WTC11 (cell line): Measurements from ENCODE around the gene ZMYND15. TPM values are rescaled to one million over a fixed set of nuclear protein-coding genes. Genes with fewer than 3 reads are reported as not detected.

Experiments
- ATAC-seq: fragments of 200-7000 bp; cut with Tn5 transposase; 2 replicates; pipeline ENCODE4 v1.10.0; 2021; ENCODE audit warnings: mild to moderate bottlenecking, moderate library complexity
- CTCF ChIA-PET: fragments of 300-600 bp; sonication (Branson Sonifier 250); formaldehyde crosslinking; loops from one replicate; lab custom pipeline; 2021; ENCODE audit warnings: antibody characterized with exemption; lab: Charles Lee
- POLR2A ChIA-PET: fragments of 350-600 bp; sonication (Branson Sonifier 250); formaldehyde crosslinking; loops from one replicate; lab custom pipeline; 2021; ENCODE audit warnings: antibody characterized with exemption; lab: Charles Lee
- DNase-seq: peaks from one replicate; pipeline ENCODE4 v3.0.0; 2021; ENCODE audit warnings: low spot score
- H3K27ac Mint-ChIP-seq: 2 replicates; pipeline ENCODE4 v1.8.0; 2021; ENCODE audit warnings: mixed read lengths
- H3K27me3 Mint-ChIP-seq: 2 replicates; pipeline ENCODE4 v1.8.0; 2021; ENCODE audit warnings: low read depth, mild to moderate bottlenecking, moderate library complexity, mixed read lengths
- H3K36me3 Mint-ChIP-seq: 2 replicates; pipeline ENCODE4 v1.8.0; 2021; ENCODE audit warnings: mixed read lengths
- H3K4me1 Mint-ChIP-seq: 2 replicates; pipeline ENCODE4 v1.8.0; 2022; ENCODE audit warnings: mixed read lengths
- H3K4me3 Mint-ChIP-seq: 2 replicates; pipeline ENCODE4 v1.8.0; 2021; ENCODE audit warnings: mild to moderate bottlenecking, moderate library complexity, mixed read lengths
- H3K9me3 Mint-ChIP-seq: 2 replicates; pipeline ENCODE4 v1.8.0; 2021; ENCODE audit warnings: mixed read lengths
- AFF4 ChIP-seq: sonication (generic); formaldehyde crosslinking; IDR thresholded peaks from 2 replicates; pipeline ENCODE4 v1.8.1; 2023; ENCODE audit warnings: mild to moderate bottlenecking, missing genetic modification reagents, borderline replicate concordance
- FOXJ3 ChIP-seq: sonication (generic); formaldehyde crosslinking; IDR thresholded peaks from 2 replicates; pipeline ENCODE4 v1.9.0; 2021; ENCODE audit warnings: missing genetic modification reagents, mild to moderate bottlenecking, borderline replicate concordance
- GRHL2 ChIP-seq: fragments of 250-450 bp; sonication (Bioruptor Pico); IDR thresholded peaks from 2 replicates; pipeline ENCODE4 v1.8.0; 2022; ENCODE audit warnings: mild to moderate bottlenecking, moderate library complexity; ENCODE audit not compliant: insufficient replicate concordance, severe bottlenecking
- JUN ChIP-seq: sonication (generic); formaldehyde crosslinking; IDR thresholded peaks from 2 replicates; pipeline ENCODE4 v1.8.0; 2023; ENCODE audit warnings: mild to moderate bottlenecking, missing genetic modification reagents
- MYBL2 ChIP-seq: sonication (generic); formaldehyde crosslinking; IDR thresholded peaks from 2 replicates; pipeline ENCODE4 v1.8.1; 2023; ENCODE audit warnings: mild to moderate bottlenecking, moderate library complexity, missing genetic modification reagents
- PRRX2 ChIP-seq: fragments of 250-450 bp; sonication (Bioruptor Pico); IDR thresholded peaks from 2 replicates; pipeline ENCODE4 v1.8.0; 2021; ENCODE audit warnings: mild to moderate bottlenecking
- RELA ChIP-seq: sonication (generic); formaldehyde crosslinking; IDR thresholded peaks from 2 replicates; pipeline ENCODE4 v1.8.1; 2022; ENCODE audit warnings: missing genetic modification reagents, mild to moderate bottlenecking, borderline replicate concordance
- RORB ChIP-seq: fragments of 250-450 bp; sonication (Bioruptor Pico); IDR thresholded peaks from 2 replicates; pipeline ENCODE4 v1.9.0; 2021; ENCODE audit warnings: mild to moderate bottlenecking
- SMAD3 ChIP-seq: sonication (generic); formaldehyde crosslinking; IDR thresholded peaks from 2 replicates; pipeline ENCODE4 v1.8.0; 2022; ENCODE audit warnings: missing genetic modification reagents, mild to moderate bottlenecking, borderline replicate concordance
- TEAD1 ChIP-seq: sonication (generic); formaldehyde crosslinking; IDR thresholded peaks from 2 replicates; pipeline ENCODE4 v1.8.0; 2022; ENCODE audit warnings: mild to moderate bottlenecking, missing genetic modification reagents
- USF1 ChIP-seq: sonication (generic); formaldehyde crosslinking; IDR thresholded peaks from 2 replicates; pipeline ENCODE4 v1.8.0; 2022; ENCODE audit warnings: mild to moderate bottlenecking, missing genetic modification reagents
- ZBTB21 ChIP-seq: sonication (generic); formaldehyde crosslinking; IDR thresholded peaks from 2 replicates; pipeline ENCODE4 v1.8.1; 2023; ENCODE audit warnings: mild to moderate bottlenecking, missing genetic modification reagents, borderline replicate concordance
- ZMAT4 ChIP-seq: fragments of 250-450 bp; sonication (Bioruptor Pico); IDR thresholded peaks from 2 replicates; pipeline ENCODE4 v1.9.0; 2021; ENCODE audit warnings: mild to moderate bottlenecking
- ZNF263 ChIP-seq: sonication (generic); formaldehyde crosslinking; IDR thresholded peaks from 2 replicates; pipeline ENCODE4 v1.8.1; 2022; ENCODE audit warnings: low read depth, mild to moderate bottlenecking, moderate library complexity, missing genetic modification reagents
- ZNF281 ChIP-seq: sonication (generic); formaldehyde crosslinking; IDR thresholded peaks from 2 replicates; pipeline ENCODE4 v1.8.0; 2023; ENCODE audit warnings: mild to moderate bottlenecking, missing genetic modification reagents
- ZNF317 ChIP-seq: sonication (generic); formaldehyde crosslinking; IDR thresholded peaks from 2 replicates; pipeline ENCODE4 v1.8.1; 2023; ENCODE audit warnings: low read depth, mild to moderate bottlenecking, moderate library complexity, missing genetic modification reagents, borderline replicate concordance
- total RNA-seq: library from RNA; stranded (reverse); gene quantifications from 3 replicates; pipeline ENCODE4 v1.2.3, GENCODE V29; 2021
- TF ChIP-seq, protein P1 (sequence below): fragments of 250-450 bp; sonication (Bioruptor Pico); IDR thresholded peaks from 2 replicates; pipeline ENCODE4 v1.9.0; 2021; ENCODE audit warnings: mild to moderate bottlenecking
- TF ChIP-seq, protein P2 (sequence below): fragments of 250-450 bp; sonication (Bioruptor Pico); IDR thresholded peaks from 2 replicates; pipeline ENCODE4 v1.9.0; 2021; ENCODE audit warnings: moderate library complexity, mild to moderate bottlenecking, inconsistent platforms, borderline replicate concordance

The ZMYND15 gene
- total RNA-seq, 1 experiment from 2014 or later = 0.63 TPM

- TF ChIP-seq FOXJ3 (CRISPR knock-in tag) = no peak
- TF ChIP-seq JUN (CRISPR knock-in tag) = no peak
- no peak for TF ChIP-seq MYBL2 (CRISPR knock-in tag)
- no peak for TF ChIP-seq PRRX2 (CRISPR knock-in tag)
- TF ChIP-seq, all 79 proteins: peak for 0
Observed at GRCh38 chr17:4733073-4733531, 6.5 kb upstream of the ZMYND15 start (continued).

DNA sequence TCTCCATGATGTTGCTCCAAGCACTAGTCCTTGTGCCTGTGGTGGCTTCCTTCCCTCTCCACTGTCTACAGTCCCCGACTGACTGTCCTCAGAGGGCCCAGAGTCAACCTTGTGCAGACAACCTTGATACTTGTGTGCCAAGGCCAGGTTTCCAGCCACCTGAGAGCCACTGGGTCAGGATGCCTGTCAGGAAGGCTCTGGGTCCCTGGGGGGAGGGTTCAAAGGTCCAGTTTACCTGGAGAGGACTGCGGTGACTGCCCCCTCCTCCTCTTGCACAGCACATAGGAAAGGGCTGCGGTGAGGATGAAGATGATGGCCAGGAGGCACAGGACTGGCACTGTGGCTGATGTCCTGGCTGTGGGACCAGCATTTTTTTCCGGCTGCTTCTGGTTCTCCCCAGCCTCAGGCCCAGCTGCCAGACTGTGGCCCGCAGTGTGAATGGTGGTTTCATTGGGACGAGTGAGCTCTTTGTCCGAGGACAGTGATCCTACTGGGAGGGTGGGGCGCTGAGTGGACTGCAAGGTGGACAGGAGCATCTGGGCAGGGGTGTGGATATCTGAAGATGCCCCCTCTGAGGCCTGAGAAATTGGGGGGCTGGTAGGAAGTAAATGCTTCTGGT is 4.7 kb upstream of the ZMYND15 start:
- TF ChIP-seq GRHL2 (no peak), RORB (CRISPR knock-in tag) (no peak), USF1 (CRISPR knock-in tag) (no peak), ZNF263 (CRISPR knock-in tag) (no peak), SMAD3 (no peak)
- TF ChIP-seq, protein P1, sequence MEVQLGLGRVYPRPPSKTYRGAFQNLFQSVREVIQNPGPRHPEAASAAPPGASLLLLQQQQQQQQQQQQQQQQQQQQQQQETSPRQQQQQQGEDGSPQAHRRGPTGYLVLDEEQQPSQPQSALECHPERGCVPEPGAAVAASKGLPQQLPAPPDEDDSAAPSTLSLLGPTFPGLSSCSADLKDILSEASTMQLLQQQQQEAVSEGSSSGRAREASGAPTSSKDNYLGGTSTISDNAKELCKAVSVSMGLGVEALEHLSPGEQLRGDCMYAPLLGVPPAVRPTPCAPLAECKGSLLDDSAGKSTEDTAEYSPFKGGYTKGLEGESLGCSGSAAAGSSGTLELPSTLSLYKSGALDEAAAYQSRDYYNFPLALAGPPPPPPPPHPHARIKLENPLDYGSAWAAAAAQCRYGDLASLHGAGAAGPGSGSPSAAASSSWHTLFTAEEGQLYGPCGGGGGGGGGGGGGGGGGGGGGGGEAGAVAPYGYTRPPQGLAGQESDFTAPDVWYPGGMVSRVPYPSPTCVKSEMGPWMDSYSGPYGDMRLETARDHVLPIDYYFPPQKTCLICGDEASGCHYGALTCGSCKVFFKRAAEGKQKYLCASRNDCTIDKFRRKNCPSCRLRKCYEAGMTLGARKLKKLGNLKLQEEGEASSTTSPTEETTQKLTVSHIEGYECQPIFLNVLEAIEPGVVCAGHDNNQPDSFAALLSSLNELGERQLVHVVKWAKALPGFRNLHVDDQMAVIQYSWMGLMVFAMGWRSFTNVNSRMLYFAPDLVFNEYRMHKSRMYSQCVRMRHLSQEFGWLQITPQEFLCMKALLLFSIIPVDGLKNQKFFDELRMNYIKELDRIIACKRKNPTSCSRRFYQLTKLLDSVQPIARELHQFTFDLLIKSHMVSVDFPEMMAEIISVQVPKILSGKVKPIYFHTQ = no peak
- TF ChIP-seq, protein P2, sequence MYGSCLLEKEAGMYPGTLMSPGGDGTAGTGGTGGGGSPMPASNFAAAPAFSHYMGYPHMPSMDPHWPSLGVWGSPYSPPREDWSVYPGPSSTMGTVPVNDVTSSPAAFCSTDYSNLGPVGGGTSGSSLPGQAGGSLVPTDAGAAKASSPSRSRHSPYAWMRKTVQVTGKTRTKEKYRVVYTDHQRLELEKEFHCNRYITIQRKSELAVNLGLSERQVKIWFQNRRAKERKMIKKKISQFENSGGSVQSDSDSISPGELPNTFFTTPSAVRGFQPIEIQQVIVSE (CRISPR knock-in tag) = no peak
- TF ChIP-seq, all 79 proteins: peak for 0
- no peak overlapping the region for H3K27ac Mint-ChIP-seq
- no peaks in the 10 kb centered on the region for H3K36me3 Mint-ChIP-seq
- CTCF ChIA-PET = interaction anchor here (3.3 kb wide), 1 partner anchor 55 kb away, joined by 9 read pairs; the partner anchor contains the start of gene GLTPD2
- ATAC-seq = no peak
- DNase-seq = no peak
- no peaks in the 10 kb centered on the region for H3K9me3 Mint-ChIP-seq
- peaks cover 47% of the 10 kb centered on the region for H3K27me3 Mint-ChIP-seq
- H3K4me1 Mint-ChIP-seq = peaks cover 12% of the 10 kb centered on the region
- POLR2A ChIA-PET = no interaction called here
- no peak overlapping the region for H3K4me3 Mint-ChIP-seq

GRCh38 chr17:4735876-4736651 is 3.6 kb upstream of the ZMYND15 start:
- CTCF ChIA-PET = interaction anchor here (1.0 to 3.3 kb wide), 2 partner anchors 51 to 54 kb away, joined by 3 to 9 read pairs; partner anchors contain the start of gene GLTPD2
- ATAC-seq = no peak
- no peaks in the 10 kb centered on the region for H3K36me3 Mint-ChIP-seq
- H3K4me1 Mint-ChIP-seq = peaks cover 13% of the 10 kb centered on the region
- POLR2A ChIA-PET = no interaction called here
- no peak for DNase-seq
- no peaks in the 10 kb centered on the region for H3K9me3 Mint-ChIP-seq
- H3K27me3 Mint-ChIP-seq = peaks cover 58% of the 10 kb centered on the region
- H3K4me3 Mint-ChIP-seq = no peak overlapping the region
- no peak overlapping the region for H3K27ac Mint-ChIP-seq
- TF ChIP-seq SMAD3 = no peak
- no peak for TF ChIP-seq ZMAT4 (CRISPR knock-in tag)
- no peak for TF ChIP-seq ZNF317 (CRISPR knock-in tag)
- no peak for TF ChIP-seq ZBTB21
- no peak for TF ChIP-seq RELA (CRISPR knock-in tag)
- no peak for TF ChIP-seq TEAD1 (CRISPR knock-in tag)
- no peak for TF ChIP-seq ZNF281 (CRISPR knock-in tag)
- TF ChIP-seq RORB (CRISPR knock-in tag) = no peak
- TF ChIP-seq AFF4 (CRISPR knock-in tag) = no peak
- TF ChIP-seq JUN (CRISPR knock-in tag) = no peak
